Head of caudate nucleus (tissue), 42 donors: Measurements from ENCODE around the gene BACH2.
"Not testable (repeated sequence)": the region's sequence is repeated elsewhere in the genome, so short reads cannot be mapped to it uniquely, and the experiment has no call there.

ENCODE experiments used
- DNase-seq, 42 donors: peaks; one replicate each; pipeline versions ENCODE4 v3.0.0 to v3.0.0-alpha.2; 2020 to 2021; ENCODE audit warnings: mixed read lengths in 7 of 42
- intact Hi-C: fragments of 100-400 bp; cut with DNase I; formaldehyde crosslinking; loops from one replicate; pipeline ENCODE4 v1.15.0; 2022

Gene BACH2

GRCh38 chr6:89934685-89935366 is 361.8 kb downstream of the BACH2 start:
- DNase-seq: peak in 4 of 42 donors; percentile 14 to 41 (median 27)
- intact Hi-C loops: no loop called here

- intact Hi-C loops: no loop called here
- peak in 3 of 42 donors; percentile 4 to 37 (median 23) for DNase-seq
Measured at GRCh38 chr6:89932245-89932802, 364.3 kb downstream of the BACH2 start.

DNA sequence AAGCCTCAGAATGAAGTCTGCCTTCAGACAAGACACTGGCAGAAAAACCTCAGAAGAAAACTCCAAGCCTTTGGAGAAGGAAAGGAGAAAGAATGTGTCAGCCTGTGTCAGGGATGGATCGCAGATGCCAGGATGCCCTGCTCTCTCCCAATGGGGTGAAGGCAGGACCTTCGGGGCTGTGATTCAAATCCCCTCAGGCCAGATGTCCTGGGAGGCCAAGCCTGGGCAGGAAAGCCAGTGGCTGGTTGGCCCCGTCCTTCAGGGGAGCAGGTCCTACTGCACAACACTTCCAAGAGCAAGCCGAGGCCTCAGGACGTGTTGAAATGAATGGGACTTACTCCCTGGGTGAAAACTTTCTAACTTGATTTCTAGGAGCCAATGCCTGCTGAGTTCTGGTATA is 365.9 kb downstream of the BACH2 start:
- intact Hi-C loops: no loop called here
- peak in 4 of 42 donors; percentile 3 to 41 (median 18) for DNase-seq

- intact Hi-C loops: no loop called here
- DNase-seq: peak in 1 of 42 donors; percentile 33
Measured at GRCh38 chr6:89928604-89929003, 368.0 kb downstream of the BACH2 start.

GRCh38 chr6:89927791-89928550 is 368.7 kb downstream of the BACH2 start:
- DNase-seq: peak in 2 of 42 donors; percentile 4 to 34
- intact Hi-C loops: no loop called here

DNA sequence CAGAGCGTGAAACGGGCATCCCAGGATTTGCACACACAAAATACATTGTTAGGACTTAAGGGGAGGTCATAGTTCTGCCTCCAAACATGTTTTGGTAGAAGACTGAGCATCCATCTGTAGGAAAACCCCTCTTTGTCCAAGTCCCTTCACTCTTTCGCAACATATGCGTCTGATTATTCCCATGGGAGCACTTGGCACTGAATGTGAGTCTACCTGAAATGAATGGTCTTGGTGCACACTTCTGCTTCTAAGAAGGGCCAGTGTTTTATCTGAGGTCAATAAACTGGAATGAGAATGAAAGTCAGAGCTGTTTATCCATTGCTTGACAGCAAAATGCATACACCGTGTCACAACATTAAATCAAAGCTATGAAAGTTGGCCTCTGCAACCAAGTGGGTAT is 369.4 kb downstream of the BACH2 start:
- intact Hi-C loops: no loop called here
- peak in 1 of 42 donors; percentile 4 for DNase-seq

DNA sequence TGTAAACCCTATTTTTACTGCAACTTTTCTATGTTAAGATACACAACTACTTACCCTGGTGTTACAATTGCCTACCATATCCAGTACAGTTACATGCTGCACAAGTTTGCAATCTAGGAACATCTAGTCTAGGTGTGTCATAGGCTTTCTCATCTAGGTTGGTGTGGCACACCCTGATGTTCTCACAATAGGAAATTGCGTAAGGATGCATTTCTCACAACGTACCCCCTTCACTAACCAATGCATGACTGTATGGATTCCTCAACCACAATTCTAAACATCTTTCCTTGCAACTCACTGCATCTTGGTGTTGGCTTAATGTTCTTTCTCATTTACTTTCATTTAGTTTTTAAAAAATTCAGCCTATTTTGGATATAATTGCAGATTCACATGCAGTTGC is 370.8 kb downstream of the BACH2 start:
- intact Hi-C loops: no loop called here
- peak in 1 of 42 donors; percentile 4 for DNase-seq

DNA sequence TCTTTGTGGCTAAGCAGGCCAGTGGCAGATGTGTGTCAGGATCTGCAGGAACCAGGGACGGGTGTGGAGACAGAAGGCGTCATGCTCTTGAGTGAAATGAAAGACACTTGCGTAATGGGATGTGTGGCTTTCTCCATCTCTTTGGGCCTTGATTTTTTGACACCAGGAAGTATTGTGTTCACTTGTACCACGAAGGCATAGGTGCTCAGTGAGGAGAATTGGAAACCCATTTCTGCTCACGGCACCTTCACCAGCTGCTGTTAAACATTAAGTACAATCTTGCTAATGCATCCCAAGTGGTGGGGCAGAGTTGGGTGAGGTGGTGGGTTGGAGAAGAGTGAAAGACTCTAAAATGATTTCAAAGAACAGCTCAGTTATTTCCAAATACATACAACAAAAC is 372.4 kb downstream of the BACH2 start:
- DNase-seq: peak in 1 of 42 donors; percentile 10

GRCh38 chr6:89921691-89922090 is 375.0 kb downstream of the BACH2 start:
- intact Hi-C loops: no loop called here
- peak in 1 of 42 donors; percentile 29 for DNase-seq

More for the DNA sequence above, 372.4 kb downstream of the BACH2 start:
- intact Hi-C loops: no loop called here

GRCh38 chr6:89921197-89921596 is 375.4 kb downstream of the BACH2 start:
- peak in 1 of 42 donors; percentile 35 for DNase-seq
- intact Hi-C loops: no loop called here

GRCh38 chr6:89917801-89918366 is 378.8 kb downstream of the BACH2 start:
- intact Hi-C loops: no loop called here
- DNase-seq: peak in 1 of 42 donors; percentile 24

DNA sequence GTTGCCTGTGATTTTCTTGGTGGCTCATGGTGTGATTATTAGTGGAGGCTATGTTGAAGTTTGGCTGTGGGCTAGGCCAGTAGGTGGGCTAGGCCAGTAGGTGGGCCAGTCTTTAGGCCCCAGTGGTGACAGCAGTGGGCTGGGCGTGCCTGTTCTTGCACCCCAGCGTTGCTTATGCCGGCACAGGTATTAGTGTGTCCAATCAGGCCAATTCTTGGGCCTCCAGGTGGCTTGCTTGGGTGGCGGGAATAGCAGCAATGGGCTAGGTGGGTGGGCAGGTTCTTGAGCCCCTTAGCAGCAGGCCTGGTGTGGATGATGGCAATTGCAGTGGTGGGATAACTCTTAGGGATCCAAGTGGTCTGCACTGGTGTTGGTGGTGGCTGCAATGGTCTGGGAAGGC is 379.4 kb downstream of the BACH2 start:
- intact Hi-C loops: no loop called here
- peak in 1 of 42 donors; percentile 10 for DNase-seq

DNA sequence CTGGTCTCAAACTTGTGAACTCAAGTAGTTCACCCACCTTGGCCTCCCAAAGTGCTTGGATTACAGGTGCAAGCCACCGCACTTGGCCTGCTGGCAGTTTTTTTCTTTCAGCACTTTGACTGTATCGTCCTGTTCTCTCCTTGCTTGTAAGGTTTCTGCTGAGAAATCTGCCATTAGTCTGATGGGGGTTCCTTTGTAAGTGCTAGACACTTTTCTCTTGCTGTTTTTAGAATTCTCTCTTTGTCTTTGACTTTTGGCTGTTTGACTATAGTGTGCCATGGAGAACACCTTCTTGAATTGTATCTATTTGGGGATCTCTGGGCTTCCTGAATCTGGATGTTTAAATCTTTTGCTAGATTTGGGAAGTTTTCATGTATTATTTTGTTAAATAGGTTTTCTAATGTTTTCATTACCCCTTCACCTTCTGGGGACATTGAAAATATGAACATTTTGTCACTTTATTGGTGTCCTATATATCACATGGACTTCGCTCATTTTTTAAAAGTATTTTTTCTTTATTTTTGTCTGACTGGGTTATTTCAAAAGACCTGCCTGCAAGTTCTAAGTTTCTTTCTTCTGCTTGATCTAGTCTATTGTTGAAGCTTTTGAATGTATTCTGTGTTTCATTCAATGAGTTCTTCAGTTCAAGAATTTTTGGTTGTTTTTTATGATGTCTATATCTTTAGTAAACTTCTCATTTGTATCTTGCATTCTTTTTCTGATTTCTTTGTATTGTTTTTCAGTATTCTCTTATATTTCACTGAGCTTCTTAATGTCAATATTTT is 380.3 kb downstream of the BACH2 start:
- intact Hi-C loops: no loop called here

GRCh38 chr6:89910902-89911240 is 385.8 kb downstream of the BACH2 start:
- intact Hi-C loops: no loop called here
- no peak for DNase-seq

More for the DNA sequence above, 380.3 kb downstream of the BACH2 start:
- DNase-seq: no peak

GRCh38 chr6:89910001-89910901 is 386.4 kb downstream of the BACH2 start:
- DNase-seq, intact Hi-C loops: not testable (repeated sequence)

GRCh38 chr6:89895276-89895874 is 401.3 kb downstream of the BACH2 start:
- no peak for DNase-seq
- intact Hi-C loops: no loop called here

DNA sequence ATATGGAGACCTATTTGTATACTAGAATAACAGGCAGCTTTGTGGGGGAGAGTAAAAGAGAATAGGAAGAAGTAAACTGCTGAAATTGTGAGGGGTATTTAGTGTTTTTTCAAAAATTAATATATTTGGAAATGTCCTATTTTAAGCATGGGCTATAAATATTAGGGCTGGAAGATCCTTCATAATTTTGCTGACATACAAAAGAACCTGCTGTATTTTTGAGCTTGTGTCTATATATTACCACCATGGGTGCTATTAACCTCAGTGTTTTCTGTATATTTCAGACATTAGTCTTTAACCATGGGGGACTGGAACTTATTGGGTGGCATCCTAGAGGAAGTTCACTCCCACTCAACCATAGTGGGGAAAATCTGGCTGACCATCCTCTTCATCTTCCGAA is 402.5 kb downstream of the BACH2 start, which contains the start of gene GJA10:
Gene GJA10, plus strand, starts transcription at position 301 of the 400 bp plus-strand sequence. Its CDS starts 0 bp downstream, at position 301.
- intact Hi-C loops: no loop called here
- DNase-seq: no peak

GRCh38 chr6:89892577-89892976 is 404.1 kb downstream of the BACH2 start:
- intact Hi-C loops, DNase-seq: not testable (repeated sequence)
